GM18499 (cell line): ENCODE data around the gene GLCCI1.

Source experiments
- ATAC-seq: cut with Tn5 transposase; IDR thresholded peaks from one replicate; pipeline ENCODE4 v1.9.1; 2021; ENCODE audit warnings: moderate number of reproducible peaks; ENCODE audit not compliant: insufficient read depth, unreplicated experiment

Gene GLCCI1

GRCh38 chr7:7968544-7969305 is at the start of gene GLCCI1:
GLCCI1 (plus strand) TSS chr7:7968796; CDS start chr7:7969351, 555 bp downstream.
- peak; percentile 72 for ATAC-seq

- ATAC-seq = peak; percentile 32
Measured at GRCh38 chr7:7919449-7919945, 49.1 kb upstream of the GLCCI1 start.

GRCh38 chr7:7920056-7920455 is 48.5 kb upstream of the GLCCI1 start:
- ATAC-seq = no peak

- ATAC-seq = peak; percentile 95
Measured at GRCh38 chr7:7920481-7920880, 48.1 kb upstream of the GLCCI1 start.

GRCh38 chr7:7921830-7922229 is 46.8 kb upstream of the GLCCI1 start:
- ATAC-seq = no peak

GRCh38 chr7:7922684-7923385 is 45.8 kb upstream of the GLCCI1 start:
- no peak for ATAC-seq

GRCh38 chr7:7923818-7924217 is 44.8 kb upstream of the GLCCI1 start:
- no peak for ATAC-seq

GRCh38 chr7:7924303-7924702 is 44.3 kb upstream of the GLCCI1 start:
- no peak for ATAC-seq

- ATAC-seq = no peak
Measured at GRCh38 chr7:7931626-7932025, 37.0 kb upstream of the GLCCI1 start.

- no peak for ATAC-seq
Measured at GRCh38 chr7:7932553-7932952, 36.0 kb upstream of the GLCCI1 start.

GRCh38 chr7:7933915-7934526 is 34.6 kb upstream of the GLCCI1 start:
- no peak for ATAC-seq

- no peak for ATAC-seq
Measured at GRCh38 chr7:7934945-7935344, 33.7 kb upstream of the GLCCI1 start.

GRCh38 chr7:7938471-7938870 is 30.1 kb upstream of the GLCCI1 start:
- no peak for ATAC-seq

- no peak for ATAC-seq
Measured at GRCh38 chr7:7943951-7944350, 24.6 kb upstream of the GLCCI1 start.

- peak; percentile 75 for ATAC-seq
Measured at GRCh38 chr7:7944619-7945282, 23.8 kb upstream of the GLCCI1 start.

GRCh38 chr7:7946486-7946885 is 22.1 kb upstream of the GLCCI1 start:
- ATAC-seq = no peak

- no peak for ATAC-seq
Measured at GRCh38 chr7:7948232-7948631, 20.4 kb upstream of the GLCCI1 start.

- no peak for ATAC-seq
Measured at GRCh38 chr7:7953806-7954205, 14.8 kb upstream of the GLCCI1 start.

- no peak for ATAC-seq
Measured at GRCh38 chr7:7956531-7957128, 12.0 kb upstream of the GLCCI1 start.

GRCh38 chr7:7957513-7957912 is 11.1 kb upstream of the GLCCI1 start:
- no peak for ATAC-seq
